ENCODE results near the gene VPS39.

DNA sequence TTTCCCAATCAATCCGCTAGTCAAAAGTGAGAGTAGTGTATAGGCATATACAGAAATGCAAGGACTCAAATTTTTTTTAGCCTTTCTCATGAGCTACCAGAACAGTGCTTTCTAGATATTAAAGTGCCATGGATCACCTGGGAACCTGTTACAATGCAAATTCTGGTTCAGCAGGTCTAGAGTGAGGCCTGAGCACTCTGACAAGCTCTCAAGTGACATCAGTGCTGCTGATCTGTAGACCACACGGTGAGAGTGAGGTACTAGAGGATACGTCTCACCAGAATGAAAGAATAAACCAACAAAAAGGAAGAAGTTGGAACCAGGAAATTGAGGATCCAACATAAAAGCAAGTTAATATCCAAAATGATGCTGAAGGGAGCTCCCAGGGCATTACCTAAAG lies 97.7 kb downstream of the VPS39 start:
- TF ChIP-seq CTCF (IDR thresholded peaks at IDR 0.05) (no peak), POLR2A (IDR thresholded peaks at IDR 0.05) (no peak)
